Glomerular visceral epithelial cell (primary cell): ENCODE data around the gene PSEN1.
A peak's percentile ranks its signal among the peaks of the same experiment; 100 is the strongest.

Experiments
- DNase-seq: peaks from one replicate; pipeline ENCODE4 v3.0.0-alpha.2; 2016; ENCODE audit errors: extremely low spot score

Gene PSEN1

DNA sequence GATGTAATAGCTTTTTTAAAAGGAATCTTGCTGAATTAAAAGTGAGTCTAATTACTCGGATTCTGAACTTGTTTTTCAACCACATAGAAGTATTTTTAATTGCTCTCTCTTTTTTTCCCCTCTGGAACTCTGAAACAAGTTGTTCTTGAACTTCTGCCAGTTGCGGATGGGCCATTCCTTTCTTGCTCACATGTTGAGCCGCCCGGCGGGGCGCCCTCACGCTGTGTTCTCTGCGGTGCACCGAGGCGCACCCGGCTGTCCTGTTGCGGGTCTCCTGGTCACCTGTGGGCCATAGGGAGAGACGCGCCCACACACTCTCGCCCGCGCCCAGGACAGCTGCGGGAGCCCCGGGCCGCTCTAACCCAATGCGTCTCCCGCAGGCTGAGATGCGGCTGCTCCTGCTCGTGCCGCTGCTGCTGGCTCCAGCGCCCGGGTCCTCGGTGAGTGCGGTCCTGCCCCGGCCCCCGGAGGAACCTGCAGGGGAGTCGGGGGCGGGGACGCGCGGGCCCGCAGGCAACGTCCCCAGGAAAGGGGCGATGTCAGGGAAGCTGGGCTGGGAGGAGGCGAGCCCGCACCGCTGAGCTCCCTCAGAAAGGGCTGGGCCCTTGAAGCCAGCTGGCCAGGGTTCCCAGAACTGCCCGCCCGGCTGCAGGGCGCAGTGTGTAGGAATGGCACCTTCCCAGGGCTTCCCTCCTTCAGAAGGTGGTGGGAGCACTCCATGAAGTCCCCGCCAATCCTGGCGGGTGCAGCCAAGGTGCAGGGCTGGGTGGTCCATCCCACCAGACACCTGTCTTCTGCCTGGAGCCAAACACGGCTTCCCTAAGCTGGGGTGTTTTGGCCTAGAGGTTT lies 103.3 kb downstream of the PSEN1 start:
- DNase-seq = peak; percentile 28

DNA sequence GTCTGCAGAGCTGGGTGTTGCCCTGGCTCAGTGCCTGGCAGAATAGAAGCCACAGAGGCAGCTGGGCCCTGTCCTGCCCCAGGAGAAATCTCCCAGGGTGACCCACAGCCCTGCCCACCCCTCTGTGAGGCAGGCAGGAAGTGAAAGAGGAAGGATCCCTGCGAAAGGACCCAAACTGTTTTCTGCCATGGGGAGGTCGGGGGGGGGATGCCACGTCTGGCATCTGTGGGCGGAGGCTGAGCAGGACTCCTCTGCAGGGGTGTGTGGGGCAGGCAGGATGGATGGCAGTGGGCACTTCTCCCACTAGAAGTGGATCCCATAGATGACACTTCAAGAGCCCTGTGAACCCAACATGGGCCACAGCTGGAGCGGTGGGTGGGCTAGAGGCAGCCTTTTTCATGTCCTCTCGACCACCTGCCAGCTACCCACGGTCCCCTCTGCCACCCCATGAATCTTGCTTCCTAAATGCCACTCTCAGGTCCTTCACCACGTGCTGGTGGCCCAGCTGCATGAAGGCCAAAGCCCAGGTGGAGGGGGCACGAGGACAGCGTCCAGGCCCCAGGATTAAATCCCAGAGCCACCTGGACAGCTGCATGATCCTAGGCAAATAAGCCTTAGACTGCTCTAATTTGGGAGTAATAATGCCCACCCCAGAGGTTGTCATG lies 104.6 kb downstream of the PSEN1 start:
- peak; percentile 41 for DNase-seq

DNA sequence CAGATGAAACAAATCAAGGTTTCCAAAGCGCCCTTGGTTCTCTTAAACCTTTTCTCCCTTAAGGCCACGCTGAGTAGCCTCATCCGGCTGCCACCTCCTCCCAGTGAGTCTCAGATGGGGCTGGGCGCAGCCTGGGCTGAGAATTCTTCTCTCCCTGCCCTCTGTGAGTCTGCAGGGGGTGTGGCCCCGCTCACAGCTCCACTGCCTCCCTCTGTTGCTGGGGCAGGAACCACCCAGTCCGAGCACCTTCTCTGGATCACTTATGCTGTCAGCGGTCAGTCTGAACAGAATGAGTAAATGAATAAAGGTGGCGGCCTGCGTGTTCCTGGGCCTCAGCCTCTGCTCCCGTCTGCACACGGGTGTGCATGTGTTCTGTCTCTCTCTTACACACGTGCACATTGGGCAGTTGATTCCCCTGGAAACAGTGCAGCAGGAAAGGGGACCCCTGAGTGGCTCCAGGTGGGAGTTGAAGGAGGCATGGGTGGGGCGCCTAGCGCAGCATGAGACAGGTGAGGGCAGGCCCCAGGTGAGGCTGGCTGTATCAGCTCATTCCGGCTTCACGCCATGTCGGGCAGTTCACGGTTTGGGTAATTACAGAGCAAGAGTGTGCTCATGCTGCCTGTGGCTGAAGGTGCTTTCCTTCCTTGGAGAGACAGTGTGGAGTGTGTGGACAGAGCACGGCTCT lies 105.3 kb downstream of the PSEN1 start:
- peak; percentile 88 for DNase-seq

DNA sequence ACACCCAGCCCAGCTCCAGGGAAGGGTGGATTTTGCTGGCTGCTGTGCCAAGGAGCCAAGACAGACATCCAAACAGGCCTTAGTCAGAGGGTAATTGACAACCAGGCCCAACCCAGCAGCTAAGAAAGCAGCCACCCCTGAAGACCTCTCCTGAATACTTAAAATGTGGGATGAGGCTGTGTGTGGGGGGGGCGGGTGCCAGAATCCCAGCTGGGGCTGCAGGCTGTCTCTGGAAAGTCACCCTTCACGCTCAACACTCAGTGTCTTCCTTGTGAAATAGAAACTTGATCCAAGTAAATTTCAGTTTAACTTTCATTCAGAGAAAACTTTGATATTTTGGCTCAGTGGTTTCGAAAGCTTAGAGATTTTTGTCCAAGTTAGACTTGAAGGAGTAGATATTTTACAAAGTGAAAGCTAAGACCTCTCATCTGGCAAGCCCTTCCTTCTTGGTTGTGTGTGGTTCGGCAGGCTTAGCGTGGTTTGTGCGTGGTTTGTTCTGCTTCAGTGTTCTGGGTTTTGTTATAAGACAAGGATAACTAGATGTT lies 106.1 kb downstream of the PSEN1 start:
- peak; percentile 78 for DNase-seq

DNA sequence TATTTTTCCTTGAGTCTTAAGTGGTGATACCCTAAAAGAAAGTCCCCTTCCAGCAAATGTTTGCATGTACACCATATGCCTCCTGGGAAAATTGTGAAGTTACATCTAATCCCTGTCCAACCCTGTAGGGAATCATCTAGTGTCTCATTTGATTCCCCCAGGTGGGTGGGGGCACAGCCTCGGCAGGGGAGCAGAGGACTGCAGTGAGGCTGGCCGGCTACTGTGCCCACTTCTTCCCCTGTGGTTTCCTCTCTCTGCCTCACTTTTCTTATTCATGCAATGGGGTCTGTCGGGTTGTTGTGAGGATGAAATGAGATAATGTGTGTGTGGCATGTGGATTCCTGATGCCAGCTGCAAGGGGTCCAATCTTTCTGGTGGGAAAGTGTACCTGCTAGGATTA lies 107.0 kb downstream of the PSEN1 start:
- no peak for DNase-seq

DNA sequence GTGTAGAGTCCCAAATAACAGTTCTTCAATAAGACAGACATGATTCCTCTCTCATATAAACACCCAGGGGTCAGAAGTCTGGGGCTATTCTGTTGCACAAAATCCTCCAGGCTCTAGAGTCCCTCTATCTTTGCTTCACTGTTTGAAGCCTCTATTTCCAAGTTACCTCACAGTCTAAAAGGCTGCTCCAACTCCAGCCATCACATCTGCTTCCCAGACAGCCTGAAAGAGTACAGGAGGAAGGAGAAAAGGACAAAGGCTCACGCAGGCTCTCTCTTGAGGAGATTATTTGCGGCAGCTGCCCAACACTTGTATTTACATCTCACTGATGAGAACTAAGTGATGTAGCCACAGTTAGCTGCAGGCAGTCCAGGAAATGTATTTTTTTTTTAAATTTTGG lies 107.4 kb downstream of the PSEN1 start:
- no peak for DNase-seq

DNA sequence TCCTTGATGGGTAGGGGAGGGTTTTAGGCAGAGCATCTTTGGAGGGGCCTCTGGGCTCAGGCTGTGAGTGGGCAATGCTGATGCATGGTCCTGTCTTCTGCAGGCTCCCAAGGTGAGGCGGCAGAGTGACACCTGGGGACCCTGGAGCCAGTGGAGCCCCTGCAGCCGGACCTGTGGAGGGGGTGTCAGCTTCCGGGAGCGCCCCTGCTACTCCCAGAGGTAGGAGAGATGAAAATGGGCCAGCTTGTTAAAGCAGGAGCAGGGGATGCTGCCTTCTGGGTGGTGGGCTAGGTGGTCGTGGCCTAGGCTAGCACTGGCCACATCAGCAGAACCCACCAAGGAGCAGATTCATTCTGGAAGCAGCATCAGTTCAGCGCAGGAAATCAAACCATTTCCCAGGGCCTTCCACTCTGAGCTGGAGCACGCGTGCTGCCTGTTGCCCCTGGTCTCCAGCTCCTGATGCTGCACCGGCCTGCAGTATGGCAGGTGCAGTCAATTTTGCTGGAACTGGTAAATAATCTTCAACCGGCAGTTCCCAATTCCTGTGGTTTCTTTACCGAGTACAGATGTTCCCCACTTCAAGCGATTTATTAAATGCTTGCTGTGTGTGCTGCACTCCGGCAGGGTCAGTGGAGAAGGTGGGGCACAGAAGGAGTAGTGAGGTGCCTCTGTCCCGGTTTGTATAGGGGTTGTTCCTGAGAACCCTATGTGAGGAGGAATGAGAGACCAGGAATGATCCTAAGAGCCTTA lies 108.4 kb downstream of the PSEN1 start:
- no peak for DNase-seq

DNA sequence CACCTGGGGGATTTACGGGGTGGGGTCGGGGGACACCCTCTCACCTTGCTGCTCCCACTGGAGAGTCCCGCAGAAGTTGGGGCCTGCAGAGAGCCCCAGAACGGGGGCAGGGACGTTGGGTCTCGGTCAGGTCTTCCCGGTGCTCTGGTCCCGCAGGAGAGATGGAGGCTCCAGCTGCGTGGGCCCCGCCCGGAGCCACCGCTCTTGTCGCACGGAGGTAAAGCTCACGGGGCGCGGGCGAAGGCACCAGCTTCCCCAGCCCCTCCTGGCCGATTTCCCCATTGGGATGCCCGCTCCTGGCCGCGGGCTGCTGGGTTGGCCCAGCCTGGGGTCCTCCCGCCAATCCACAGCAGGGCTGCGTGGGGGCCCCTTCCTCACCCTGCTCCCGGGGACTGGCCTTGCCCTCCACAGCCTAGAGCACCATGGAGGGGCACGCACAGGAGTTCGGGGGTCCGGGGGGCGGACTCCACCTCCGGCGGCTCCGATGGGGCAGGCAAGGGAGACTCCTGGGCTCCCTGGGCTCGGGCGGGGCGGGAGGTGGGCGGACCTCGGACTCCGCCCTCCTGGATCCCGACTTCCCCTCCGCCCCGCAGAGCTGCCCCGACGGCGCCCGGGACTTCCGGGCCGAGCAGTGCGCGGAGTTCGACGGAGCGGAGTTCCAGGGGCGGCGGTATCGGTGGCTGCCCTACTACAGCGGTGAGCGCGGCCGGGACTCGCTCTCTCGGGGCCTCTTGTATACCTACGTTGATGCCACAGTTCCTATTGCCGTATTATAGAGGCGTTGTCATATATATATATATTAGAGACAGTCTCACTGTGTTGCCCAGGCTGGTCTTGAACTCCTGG lies 109.4 kb downstream of the PSEN1 start:
- DNase-seq = no peak

DNA sequence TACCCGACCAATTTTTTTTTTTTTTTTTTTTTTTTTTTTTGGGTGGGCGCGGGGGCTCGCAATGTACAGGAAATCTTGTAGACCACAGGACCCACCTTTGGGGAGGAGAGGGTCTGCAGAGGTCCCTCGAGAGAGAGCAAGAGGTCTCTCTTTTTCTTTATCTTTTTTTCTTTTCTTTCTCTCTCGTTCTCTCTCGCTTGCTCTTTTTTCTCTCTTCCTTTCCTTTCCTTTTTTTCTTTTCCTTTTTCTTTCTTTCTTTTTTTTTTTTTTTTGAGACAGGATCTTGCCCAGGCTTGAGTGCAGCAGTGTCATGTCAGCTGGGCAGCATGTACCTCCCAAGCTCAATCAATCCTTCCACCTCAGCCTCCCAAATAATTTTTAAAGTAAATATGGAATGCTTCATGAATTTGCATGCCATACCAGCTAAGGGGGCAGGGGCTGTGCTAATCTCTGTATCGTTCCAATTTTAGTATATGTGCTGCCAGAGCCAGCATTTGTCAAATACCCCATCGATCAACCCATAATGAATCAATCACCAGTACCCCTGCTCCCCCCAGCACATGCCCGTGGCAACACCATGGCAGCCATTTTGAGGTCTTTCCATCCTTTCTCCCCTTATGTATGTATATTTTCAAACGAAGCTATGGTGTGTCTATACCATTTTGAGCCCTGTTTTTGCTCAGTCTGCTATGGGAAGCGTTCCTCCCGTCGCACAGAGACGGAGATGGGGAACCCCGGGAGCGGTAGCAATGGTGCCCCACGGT lies 110.3 kb downstream of the PSEN1 start:
- no peak for DNase-seq

DNA sequence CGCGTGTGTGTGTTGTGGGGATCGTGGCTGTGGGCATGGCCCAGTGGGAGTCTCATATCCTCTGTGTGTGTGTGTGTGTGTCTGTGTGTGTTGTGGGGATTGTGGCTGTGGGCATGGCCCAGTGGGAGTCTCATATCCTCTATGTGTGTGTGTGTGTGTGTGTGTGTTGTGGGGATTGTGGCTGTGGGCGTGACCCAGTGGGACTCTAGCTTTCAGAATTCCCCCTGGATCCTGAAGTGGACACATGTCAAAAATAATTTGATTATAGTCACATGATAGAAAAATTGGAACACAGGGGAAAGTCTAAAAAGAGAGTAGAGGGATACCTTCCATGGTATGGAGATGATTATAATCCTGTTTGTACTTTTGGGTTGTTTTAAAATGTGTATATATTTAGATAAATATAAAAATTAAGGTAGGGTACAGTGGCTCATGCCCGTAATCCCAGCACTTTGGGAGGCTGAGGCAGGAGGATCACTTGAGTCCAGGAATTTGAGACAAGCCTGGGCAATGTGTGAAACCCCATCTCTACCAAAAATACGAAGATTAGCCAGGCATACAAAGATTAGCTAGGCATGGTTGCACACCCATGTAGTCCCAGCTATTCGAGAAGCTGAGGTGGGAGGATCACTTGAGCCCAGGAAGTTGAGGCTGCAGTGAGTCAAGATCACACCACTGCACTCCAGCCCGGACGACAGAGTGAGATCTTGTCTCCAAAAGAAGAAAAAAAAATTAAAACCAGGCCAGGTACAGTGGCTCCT lies 112.0 kb downstream of the PSEN1 start:
- peak; percentile 81 for DNase-seq

DNA sequence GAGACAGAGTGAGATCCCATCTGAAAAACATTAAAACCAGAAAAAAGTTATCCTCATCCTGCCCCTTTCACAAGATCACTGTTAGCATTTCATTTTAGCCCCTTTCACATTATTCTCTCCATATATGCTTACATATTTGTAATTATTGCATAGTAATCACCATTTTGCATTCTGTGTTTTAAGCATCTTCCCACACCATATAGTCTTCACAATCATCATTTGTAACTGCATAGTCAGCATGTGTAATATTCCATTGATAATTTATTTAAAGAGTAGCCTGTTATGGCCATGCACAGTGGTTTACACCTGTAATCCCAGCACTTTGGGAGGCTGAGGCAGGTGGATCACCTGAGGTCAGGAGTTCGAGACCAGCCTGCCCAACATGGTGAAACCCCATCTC lies 112.8 kb downstream of the PSEN1 start:
- DNase-seq = no peak

DNA sequence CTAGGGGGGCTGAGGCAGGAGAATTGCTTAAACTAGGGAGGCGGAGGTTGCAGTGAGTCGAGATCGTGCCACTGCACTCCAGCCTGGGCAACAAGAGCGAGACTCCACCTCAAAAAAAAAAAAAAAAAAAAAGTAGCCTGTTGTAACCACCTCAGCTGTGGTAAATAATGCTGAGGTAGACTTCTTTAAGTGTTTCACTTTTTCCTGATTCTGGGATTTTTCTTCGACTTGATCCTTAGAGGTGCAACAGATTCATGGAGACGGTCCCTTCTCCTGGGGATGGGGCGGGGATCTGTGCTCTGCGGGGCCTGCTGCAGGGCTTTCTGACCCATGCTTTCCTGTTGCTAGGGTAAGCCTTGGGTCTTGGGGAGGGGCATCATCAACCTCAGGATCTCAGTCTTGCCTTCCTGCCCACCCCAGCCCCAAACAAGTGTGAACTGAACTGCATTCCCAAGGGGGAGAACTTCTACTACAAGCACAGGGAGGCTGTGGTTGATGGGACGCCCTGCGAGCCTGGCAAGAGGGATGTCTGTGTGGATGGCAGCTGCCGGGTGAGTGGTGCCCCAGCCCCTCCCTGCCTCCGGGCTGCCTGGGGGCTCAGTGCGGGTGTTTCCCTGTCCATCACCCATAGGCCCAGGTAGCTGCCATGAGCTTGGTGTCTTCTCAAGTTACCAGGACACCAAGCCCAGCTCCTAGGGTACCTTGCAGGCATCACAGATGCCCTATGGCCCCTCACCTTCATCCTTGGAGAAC lies 113.4 kb downstream of the PSEN1 start:
- DNase-seq = no peak

DNA sequence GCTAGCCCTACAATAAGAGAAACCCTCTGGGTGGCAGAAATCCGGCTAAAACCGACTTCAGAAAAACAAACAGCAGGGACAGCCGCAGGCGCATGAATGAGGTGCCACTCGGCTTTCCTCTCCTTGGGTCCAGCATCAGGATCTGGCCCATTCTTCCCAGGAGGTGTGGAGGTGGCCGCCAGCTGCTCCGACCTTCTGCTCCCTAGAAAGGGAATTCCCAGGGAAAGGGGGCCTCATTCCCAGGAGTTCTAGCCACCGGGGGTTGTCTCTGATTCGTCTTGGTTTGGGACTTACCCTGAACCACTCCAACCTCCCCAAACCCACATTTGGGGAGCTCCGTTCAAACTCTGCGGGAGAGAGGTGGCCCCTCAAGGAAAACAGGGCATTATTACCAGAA lies 114.0 kb downstream of the PSEN1 start:
- DNase-seq = no peak

DNA sequence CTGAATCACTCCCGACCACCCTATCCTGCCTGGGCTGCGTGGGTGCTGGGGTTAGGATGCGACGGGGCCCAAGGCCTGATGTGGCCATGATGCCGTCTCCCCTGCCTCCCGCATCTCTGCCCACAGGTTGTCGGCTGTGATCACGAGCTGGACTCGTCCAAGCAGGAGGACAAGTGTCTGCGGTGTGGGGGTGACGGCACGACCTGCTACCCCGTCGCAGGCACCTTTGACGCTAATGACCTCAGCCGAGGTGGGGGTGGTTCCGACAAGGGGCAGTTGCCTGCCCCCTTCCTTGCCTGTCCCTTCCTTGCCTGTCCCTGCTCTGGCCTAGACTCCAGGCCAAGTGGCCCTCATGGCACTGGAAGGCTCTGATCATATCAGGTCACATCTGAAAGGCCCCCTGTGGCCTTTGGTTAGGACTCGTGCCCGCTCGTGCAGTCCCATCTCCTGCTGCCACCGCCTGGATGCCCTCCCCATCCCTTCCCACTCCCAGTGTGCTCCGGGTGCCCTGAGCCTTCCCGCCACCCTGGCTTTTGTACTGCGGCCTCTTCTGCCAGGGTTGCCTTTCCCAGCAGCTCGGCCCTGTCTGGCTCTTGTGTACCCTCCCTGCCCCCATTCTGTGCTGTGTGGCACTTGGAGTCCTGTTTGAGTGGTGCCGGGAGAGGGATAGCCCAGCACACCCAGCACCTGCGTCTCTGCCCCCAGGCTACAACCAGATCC lies 114.6 kb downstream of the PSEN1 start:
- DNase-seq = no peak

DNA sequence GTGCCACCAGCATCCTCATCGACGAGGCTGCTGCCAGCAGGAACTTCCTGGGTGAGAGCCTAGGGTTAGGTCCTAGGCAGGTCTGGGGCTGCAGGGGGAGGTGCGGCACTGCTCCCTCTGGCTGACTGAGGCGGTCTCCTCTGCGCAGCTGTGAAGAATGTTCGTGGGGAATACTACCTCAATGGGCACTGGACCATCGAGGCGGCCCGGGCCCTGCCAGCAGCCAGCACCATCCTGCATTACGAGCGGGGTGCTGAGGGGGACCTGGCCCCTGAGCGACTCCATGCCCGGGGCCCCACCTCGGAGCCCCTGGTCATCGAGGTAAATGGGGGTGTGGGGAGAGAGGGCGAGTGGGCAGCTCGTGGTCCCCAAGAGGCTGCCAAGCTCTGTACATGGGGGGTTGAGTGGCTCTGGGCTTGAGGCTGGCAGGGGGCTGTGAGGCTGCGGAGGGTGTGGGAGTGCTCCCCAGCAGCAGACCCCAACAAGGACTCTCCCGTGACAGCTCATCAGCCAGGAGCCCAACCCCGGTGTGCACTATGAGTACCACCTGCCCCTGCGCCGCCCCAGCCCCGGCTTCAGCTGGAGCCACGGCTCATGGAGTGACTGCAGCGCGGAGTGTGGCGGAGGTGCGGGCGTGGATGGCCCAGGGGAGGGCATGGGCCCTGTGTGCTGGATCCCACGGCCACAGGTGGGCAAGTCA lies 115.4 kb downstream of the PSEN1 start:
- no peak for DNase-seq

DNA sequence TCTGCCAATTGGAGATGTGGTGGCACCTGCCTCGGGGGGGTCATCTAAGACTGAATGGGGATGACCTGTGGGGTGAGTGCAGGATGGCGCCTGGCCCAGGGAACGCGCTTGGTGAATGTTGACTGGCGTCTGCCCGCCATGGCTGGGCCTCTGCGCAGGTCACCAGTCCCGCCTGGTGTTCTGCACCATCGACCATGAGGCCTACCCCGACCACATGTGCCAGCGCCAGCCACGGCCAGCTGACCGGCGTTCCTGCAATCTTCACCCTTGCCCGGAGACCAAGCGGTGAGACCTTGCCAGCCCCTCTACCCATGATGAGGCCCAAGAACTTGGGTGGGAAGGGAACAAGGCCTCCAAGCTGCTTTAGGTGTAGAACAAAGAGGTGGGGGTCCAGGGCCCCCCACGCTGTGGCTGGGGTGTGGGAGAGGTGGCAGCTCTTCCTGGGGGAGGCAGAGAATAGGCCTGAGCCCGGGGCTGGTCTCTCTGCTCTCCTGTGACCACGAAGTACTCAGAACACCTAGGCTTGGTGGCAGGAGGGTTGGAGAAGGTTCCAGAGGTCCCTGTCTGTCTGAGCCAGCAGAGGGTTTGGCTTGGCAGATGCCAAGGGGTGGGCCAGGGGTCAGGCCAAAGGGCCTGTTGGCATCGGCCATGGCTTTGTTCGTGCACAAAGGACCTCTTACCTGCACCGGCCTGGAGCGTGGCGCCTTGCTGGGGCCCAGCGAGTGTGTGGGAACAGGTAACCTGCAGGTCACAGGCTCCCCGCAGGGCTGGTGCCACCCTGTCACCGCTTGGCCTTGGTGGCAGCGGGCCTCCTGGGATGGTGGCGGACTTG lies 116.4 kb downstream of the PSEN1 start:
- DNase-seq = no peak

DNA sequence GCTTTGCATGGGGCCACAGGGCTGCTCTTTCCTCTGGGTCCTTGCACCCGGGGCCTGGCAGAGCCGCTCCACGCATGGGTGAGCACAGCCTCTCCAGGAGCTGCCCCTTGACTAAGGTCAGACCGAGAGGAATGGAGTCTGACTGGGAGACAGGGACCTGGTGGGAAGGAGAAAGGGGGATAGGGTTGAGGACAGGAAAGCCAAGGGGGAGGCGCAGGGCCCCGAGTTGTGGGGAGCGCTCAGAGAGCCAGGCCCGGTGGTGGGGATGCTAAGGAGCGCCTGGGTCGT lies 117.0 kb downstream of the PSEN1 start:
- no peak for DNase-seq
